GM19023 (cell line): Measurements from ENCODE around the gene PLEKHJ1.
A peak's percentile ranks its signal among the peaks of the same experiment; 100 is the strongest.

Source experiments
- ATAC-seq: cut with Tn5 transposase; IDR thresholded peaks from one replicate; pipeline ENCODE4 v1.9.1; 2021; ENCODE audit warnings: mild to moderate bottlenecking, moderate library complexity; ENCODE audit not compliant: unreplicated experiment

The PLEKHJ1 gene

GRCh38 chr19:2270157-2270422 is 34.0 kb upstream of the PLEKHJ1 start:
- ATAC-seq, result no peak

DNA sequence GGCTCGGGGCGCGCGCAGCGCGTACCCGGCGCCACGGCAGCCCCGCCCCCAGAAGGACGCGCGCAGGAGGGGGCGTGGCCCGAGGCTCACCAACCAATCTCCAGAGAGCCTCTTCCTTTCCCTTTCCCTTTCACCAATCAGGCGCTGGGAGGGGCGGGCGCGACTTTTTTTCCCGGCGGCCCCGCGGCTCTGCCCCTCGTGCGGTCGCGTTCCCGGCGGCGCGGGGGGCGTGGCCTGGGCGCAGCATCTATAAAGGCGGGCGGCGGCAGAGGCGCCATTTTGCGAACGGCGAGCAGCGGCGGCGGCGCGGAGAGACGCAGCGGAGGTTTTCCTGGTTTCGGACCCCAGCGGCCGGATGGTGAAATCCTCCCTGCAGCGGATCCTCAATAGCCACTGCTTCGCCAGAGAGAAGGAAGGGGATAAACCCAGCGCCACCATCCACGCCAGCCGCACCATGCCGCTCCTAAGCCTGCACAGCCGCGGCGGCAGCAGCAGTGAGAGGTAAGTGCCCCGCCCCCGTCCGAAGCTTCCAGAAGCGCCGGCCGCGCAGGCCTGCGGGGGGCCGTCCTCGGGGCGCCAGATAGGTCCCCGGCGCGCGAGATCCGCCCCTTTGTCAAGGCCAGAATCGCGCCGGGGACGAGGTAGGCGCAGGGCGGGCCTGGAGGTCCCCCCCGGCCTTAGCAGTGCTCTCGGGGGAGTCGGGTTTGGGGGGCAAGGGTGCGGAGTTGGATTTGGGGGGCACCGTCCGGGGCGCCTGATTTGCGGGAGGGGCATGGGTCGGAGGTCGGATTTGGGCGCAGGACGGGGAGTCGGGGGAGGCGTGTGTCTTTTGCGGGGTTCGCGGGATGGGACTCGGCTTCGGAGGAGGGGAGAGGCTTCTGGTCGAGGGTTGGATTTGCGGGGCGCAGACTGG is 33.4 kb upstream of the PLEKHJ1 start:
- peak; percentile 65 for ATAC-seq

DNA sequence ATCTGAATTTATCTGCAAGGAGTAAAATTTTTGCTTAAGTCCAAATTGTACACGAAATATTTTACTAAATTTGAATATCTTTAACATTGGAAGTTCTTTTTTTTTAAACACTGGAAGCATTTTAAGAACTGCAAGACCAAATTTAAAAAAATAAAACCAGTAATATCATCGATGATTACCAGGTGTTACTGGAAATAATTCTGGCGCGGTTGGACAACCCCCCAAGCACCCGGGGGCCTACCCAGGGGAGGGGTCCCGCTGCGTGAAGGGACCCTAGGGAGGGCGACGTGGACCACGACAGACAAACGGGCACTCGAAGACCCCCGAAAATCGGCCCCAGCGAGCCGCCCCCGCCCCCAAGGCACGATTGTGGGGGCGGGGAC is 32.7 kb upstream of the PLEKHJ1 start:
- no peak for ATAC-seq

GRCh38 chr19:2268480-2268830 is 32.3 kb upstream of the PLEKHJ1 start:
- no peak for ATAC-seq

DNA sequence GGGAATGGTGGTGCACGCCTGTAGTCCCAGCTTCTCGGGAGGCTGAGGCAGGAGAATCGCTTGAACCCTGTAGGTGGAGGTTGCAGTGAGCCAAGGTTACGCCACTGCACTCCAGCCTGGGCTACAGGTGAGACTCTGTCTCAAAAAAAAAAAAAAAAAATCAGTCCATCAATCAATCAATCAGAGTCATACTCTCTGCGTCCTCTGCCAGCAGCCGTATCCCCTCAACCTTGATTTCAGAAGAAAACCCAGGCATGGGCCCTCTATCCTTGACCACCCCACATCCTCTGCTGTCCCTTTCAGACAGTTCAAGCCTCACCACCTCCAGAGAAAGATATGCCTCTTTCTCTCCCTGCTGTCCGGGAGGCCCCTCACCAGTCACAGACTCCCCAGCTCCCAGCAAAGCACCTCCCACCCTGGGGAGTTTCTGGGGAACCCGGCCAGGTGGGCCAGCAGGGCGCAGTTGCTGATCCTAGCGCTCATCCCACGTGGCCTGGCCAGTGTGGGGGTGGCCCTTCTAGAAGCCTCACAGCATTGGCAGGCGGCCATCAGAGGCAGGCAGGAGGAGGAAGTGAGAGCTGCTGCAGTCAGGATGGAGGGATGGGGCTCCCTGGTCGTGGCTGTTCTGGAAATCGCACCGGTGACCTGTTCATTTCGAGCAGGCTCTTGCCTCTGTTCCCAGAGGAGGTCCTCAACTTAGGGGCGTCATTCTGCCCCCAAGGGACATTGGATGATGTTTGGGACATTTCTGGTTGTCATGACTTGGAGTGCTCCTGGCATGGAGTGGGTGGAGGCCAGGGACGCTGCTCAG is 30.3 kb upstream of the PLEKHJ1 start:
- ATAC-seq, result no peak

DNA sequence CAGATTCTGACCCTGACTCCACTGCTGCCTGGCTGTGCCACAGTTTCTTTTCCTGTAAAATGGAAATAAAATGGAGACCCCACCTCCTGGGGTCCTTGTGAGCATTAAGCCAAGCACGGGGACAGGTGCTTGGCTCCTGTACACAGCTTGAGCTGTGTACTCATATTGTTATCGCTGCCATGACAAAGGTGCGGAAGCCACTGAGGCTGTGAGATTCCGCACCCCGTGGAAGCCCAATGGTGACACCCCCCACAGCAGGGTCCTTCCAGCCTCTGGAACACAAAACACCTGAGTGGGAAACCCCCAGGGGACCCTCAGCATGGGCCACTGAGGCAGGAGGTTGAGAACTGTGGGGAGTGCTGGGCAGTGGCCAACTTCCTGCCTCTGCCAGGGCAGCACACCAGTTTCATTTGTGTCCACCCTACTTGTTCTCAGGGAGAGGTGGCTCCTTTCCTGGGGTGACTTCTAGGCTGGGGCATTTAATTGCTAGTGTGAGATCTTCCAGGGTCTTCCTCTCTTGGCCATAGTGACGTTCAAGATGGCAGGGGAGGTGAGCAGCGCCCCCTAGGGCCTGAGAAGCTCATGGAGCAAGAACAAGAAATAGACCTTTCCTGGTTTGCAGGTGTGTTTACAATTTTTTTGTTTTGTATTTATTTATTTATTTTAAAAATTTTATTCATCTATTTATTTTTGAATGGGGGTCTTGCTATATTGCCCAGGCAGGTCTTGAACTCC is 25.5 kb upstream of the PLEKHJ1 start:
- ATAC-seq, result no peak

- no peak for ATAC-seq
Observed at GRCh38 chr19:2260341-2260805, 24.2 kb upstream of the PLEKHJ1 start.

GRCh38 chr19:2259336-2259735 is 23.2 kb upstream of the PLEKHJ1 start:
- no peak for ATAC-seq

DNA sequence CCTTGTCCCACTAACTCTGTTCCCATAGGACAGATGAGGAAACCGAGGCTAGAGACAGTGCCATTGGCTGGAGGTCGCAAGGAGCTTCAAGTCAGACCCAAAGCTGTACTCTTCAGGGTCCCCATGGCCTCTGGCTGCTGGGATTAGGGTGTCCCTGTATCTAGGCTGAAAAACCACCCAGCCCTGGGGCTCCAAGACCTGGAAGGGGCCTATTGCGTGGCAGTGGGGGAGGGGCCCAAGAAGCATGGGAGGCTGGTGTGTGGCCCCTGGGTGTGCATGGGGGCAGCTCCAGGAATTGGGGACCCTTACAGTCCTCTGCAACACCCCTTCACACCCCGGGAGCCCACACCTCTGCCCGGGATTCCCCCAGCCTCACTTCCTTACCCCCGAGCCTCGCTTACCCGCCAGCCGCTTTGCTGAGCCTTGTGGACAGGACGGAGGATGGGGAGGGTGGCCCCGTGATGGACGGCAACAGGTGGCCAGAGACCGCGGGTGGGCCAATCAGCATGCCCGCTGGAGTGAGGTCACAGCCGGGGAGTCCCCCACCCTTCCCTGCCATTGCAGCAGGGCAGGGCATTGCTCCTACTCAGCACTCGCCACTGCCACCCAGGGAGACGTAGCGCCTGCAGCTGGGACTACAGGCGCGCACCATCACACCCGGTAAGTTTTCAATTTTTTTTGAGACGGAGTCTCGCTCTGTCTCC is 20.0 kb upstream of the PLEKHJ1 start, which contains the start of gene JSRP1:
Gene JSRP1 (minus strand): TSS at position 436 of the 704 bp plus-strand sequence. CDS start 1,103 bp downstream, outside the sequence.
- ATAC-seq, result no peak

GRCh38 chr19:2255112-2255845 is 19.1 kb upstream of the PLEKHJ1 start:
- ATAC-seq, result no peak

DNA sequence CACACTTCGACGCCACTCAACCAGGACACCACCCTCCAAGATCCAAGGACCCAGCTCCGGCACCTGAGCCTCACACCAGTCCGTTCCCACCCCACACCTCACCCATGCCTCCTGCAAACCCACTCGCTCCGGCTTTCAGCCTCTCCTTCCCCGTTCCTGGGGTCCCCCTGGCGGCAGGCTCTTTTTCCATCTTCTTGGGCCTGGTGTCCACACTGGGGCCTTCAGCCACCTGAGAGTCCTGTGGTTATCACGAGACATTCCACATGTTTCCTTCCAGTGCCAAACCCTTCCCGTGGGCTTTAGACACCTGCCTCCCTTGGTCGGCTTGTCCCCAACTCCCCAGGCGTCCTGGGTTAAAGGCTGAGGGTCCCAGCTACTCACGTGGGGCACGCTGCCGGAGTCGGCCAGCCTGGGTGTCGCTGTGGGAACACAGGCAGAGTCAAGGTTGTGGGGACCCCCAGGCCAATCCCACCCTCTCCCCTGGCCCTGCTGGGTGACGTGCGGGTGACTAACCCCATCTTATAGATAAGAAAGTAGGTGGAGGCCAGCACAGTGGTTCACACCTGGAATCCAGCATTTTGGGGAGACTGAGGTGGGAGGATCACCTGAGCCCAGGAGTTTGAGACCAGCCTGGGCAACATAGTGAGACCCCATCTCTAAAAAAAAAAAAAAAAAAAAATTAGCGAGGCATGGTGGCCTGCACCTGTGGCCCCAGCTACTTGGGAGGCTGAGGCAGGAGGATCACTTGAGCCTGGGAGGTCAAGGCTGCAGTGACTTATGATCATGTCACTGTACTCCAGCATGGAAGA is 18.1 kb upstream of the PLEKHJ1 start:
- no peak for ATAC-seq

DNA sequence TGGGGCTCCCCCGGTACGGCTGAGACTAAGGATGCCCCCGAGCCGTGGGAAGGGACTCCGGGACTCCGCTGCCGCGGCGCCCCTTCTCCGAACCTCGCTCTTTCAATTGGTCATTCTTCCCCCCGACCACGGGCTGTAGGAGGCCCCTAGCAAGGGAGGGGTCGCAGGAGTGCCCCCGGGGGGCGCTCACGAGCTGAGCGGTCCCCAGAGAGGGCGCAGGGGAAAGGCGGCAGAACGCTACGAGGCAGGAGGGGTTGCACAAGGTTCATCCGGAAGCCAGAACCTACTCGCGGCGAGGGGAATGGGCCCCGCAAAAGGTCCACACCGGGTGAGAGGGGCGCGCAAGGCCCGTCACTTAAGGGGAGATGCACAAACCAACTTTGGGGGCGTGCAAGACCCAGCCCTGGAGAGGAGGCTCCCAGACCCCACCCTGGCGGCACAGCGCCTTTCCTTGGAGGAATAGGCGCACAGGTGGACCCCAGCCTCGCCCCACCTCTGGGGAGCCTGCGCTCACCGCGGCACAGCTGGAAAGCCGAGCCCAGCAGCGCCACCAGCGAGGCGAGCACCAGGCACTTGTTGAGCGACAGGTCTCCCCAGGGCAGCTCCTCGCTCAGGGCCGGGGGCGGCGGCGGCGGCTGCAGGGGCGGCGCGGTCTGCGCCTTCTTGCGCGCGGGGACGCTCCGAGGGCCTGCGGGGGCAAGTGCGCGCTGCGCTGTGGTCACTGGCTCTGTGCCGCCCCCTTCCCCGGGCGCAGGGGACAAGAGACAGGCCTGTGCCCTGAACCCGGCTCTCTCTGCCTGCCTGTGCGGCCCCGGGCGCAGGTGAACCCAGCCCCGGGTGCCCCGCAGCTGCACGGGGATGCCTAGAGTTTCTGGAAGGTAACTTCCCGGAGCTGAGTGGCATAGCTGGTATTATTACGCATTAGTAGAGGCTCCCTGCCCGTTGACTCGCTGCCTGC is 17.3 kb upstream of the PLEKHJ1 start:
- no peak for ATAC-seq

GRCh38 chr19:2252797-2253105 is 16.6 kb upstream of the PLEKHJ1 start:
- ATAC-seq, result no peak

- no peak for ATAC-seq
Observed at GRCh38 chr19:2252055-2252796, 16.1 kb upstream of the PLEKHJ1 start.

GRCh38 chr19:2251106-2252054 is 15.3 kb upstream of the PLEKHJ1 start:
- no peak for ATAC-seq

- no peak for ATAC-seq
Observed at GRCh38 chr19:2250766-2251105, 14.6 kb upstream of the PLEKHJ1 start.
